ELR (cell line): ENCODE results near the gene TLCD2.
A peak's percentile ranks its signal among the peaks of the same experiment; 100 is the strongest.
"Not testable (repeated sequence)": the region's sequence is repeated elsewhere in the genome, so short reads cannot be mapped to it uniquely, and the experiment has no call there.

Source experiments
- DNase-seq: peaks from one replicate; pipeline ENCODE4 v3.0.0-alpha.2; 2015; ENCODE audit warnings: low read depth

TLCD2 gene

GRCh38 chr17:1716076-1716911 is 6.1 kb upstream of the TLCD2 start:
- peak; percentile 100 for DNase-seq

GRCh38 chr17:1715803-1716075 is 5.6 kb upstream of the TLCD2 start:
- DNase-seq = no peak

- peak; percentile 97 for DNase-seq
These were observed 5.0 kb upstream of the TLCD2 start for GRCh38 chr17:1714980-1715802.

- peak; percentile 99 for DNase-seq
These were observed 4.3 kb upstream of the TLCD2 start for GRCh38 chr17:1714427-1714979.

GRCh38 chr17:1713878-1714426 is 3.8 kb upstream of the TLCD2 start:
- peak; percentile 71 for DNase-seq

- no peak for DNase-seq
These were observed 3.1 kb upstream of the TLCD2 start for GRCh38 chr17:1713160-1713877.

- DNase-seq = no peak
These were observed 2.1 kb upstream of the TLCD2 start for GRCh38 chr17:1712271-1712670.

- no peak for DNase-seq
These were observed 1.6 kb upstream of the TLCD2 start for GRCh38 chr17:1711804-1712203.

GRCh38 chr17:1710807-1711553 is 803 bp upstream of the TLCD2 start:
- peak; percentile 44 for DNase-seq

- DNase-seq = peak; percentile 34
These were observed 700 bp downstream of the TLCD2 start for GRCh38 chr17:1709403-1709951.

GRCh38 chr17:1708791-1709346 is 1.3 kb downstream of the TLCD2 start:
- DNase-seq = not testable (repeated sequence)

GRCh38 chr17:1707107-1707506 is 3.1 kb downstream of the TLCD2 start:
- no peak for DNase-seq

- no peak for DNase-seq
These were observed 5.2 kb downstream of the TLCD2 start for GRCh38 chr17:1705004-1705403.

GRCh38 chr17:1703063-1703462 is 7.1 kb downstream of the TLCD2 start:
- DNase-seq = peak; percentile 33

- not testable (repeated sequence) for DNase-seq
These were observed 10.3 kb downstream of the TLCD2 start for GRCh38 chr17:1699891-1700290.

- DNase-seq = no peak
These were observed 12.5 kb downstream of the TLCD2 start for GRCh38 chr17:1697681-1698080.

GRCh38 chr17:1695365-1695764 is 14.8 kb downstream of the TLCD2 start:
- no peak for DNase-seq

GRCh38 chr17:1693339-1693738 is 16.8 kb downstream of the TLCD2 start:
- DNase-seq = peak; percentile 69

GRCh38 chr17:1690544-1691221 is 19.5 kb downstream of the TLCD2 start:
- DNase-seq = no peak

GRCh38 chr17:1688405-1688804 is 21.8 kb downstream of the TLCD2 start:
- not testable (repeated sequence) for DNase-seq
